ENCODE measurements around the gene OCA2. TPM values are rescaled to one million over a fixed set of nuclear protein-coding genes. Genes with fewer than 3 reads are reported as not detected.

The OCA2 gene
- total RNA-seq, 4 donors from 2014 or later, result 7.0 to 53.1 (median 20.4) TPM

DNA sequence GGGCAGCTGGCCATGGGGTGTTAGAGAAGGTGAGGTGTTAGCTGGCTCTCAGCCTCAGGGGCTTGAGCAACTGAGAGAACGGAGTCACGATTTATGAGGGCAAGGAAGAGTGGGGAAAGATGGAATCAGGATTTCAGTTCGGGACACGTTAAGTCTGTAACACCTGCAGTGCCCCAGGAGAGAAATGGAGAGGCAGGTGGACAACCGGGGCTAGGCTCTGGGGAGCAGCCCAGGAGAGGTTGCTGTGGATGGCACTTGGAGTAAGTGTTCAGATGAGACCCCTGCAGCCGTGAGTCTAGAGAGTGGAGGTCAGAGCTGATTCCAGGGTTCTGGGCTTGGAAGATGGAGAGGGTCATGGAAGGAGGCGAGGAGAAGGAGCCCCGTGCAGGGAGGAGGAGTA is 237.9 kb downstream of the OCA2 start:
- peaks cover 15% of the 10 kb centered on the region for H3K4me1 ChIP-seq
- H3K27ac ChIP-seq, result no peak overlapping the region
- DNase-seq (ENCODE audit: low spot score in 2 of 2), result no peak
- no peaks in the 10 kb centered on the region for H3K27me3 ChIP-seq
- no peak overlapping the region for H3K4me3 ChIP-seq
- 85% methylated on average over 8 of the region's 8 CpGs for WGBS
- TF ChIP-seq POLR2AphosphoS5 (IDR thresholded peaks at IDR 0.05) (no peak), CTCF (IDR thresholded peaks at IDR 0.05) (no peak), POLR2A (IDR thresholded peaks at IDR 0.05) (no peak), EP300 (IDR thresholded peaks at IDR 0.05) (no peak)
- no peaks in the 10 kb centered on the region for H3K9me3 ChIP-seq
- H3K36me3 ChIP-seq, result no peaks in the 10 kb centered on the region

DNA sequence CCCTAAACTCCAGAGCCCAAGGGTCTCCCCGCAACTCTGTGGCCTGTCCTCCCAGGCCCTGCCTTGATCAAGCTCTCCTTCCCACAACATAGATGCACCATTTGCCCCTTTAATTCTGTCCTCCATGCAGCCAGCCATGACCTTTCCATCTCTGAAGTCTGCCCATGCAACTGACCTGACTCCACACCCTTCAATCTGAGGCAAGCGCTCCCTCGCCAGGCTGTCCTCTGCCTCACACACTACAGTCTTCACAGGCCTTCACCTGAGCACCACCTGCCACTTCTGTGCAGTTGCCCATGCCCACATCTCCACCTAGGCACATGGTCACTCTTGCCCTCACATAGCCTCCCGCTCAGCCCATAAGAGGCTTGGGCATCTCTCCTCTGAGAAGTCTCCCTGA is 244.0 kb downstream of the OCA2 start:
- 99% methylated on average over 4 of the region's 4 CpGs for WGBS
- no peaks in the 10 kb centered on the region for H3K9me3 ChIP-seq
- TF ChIP-seq POLR2AphosphoS5 (IDR thresholded peaks at IDR 0.05) (no peak), CTCF (IDR thresholded peaks at IDR 0.05) (no peak), POLR2A (IDR thresholded peaks at IDR 0.05) (no peak)

DNA sequence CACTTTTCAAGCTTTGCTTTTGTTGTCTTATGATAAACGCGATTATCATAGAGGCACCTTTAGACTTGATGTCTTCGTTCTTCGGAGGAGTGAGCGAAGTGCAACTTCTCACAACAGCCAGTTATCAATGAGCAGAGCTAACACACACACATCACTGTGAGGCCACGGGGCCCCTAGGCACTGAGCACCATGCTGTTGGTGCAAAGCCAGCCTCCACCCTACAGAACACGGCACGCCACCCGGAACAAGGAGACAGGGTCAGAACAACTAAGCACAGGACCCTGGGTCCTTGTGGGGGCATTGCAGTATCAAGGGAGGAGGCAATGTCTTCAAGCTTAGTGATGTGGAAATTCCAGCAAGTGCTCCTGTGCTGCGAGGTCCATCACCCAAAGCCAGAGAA is 244.5 kb downstream of the OCA2 start:
- no peak for TF ChIP-seq EP300 (IDR thresholded peaks at IDR 0.05)
- no peak for TF ChIP-seq POLR2A (IDR thresholded peaks at IDR 0.05)
- no peak for TF ChIP-seq POLR2AphosphoS5 (IDR thresholded peaks at IDR 0.05)
- no peak for TF ChIP-seq CTCF (IDR thresholded peaks at IDR 0.05)
- no peaks in the 10 kb centered on the region for H3K4me1 ChIP-seq
- no peaks in the 10 kb centered on the region for H3K36me3 ChIP-seq
- 74% methylated on average over 7 of the region's 10 CpGs for WGBS
- H3K9me3 ChIP-seq, result no peaks in the 10 kb centered on the region
- H3K27ac ChIP-seq, result no peak overlapping the region
- no peak overlapping the region for H3K4me3 ChIP-seq
- no peaks in the 10 kb centered on the region for H3K27me3 ChIP-seq
- DNase-seq (ENCODE audit: low spot score in 2 of 2), result no peak

More for the DNA sequence above, 244.0 kb downstream of the OCA2 start:
- no peak overlapping the region for H3K4me3 ChIP-seq
- H3K27me3 ChIP-seq, result no peaks in the 10 kb centered on the region
- DNase-seq (ENCODE audit: low spot score in 2 of 2), result peak in 1 of 2 donors; percentile 59
- H3K4me1 ChIP-seq, result no peaks in the 10 kb centered on the region
- H3K36me3 ChIP-seq, result no peaks in the 10 kb centered on the region
- H3K27ac ChIP-seq, result no peak overlapping the region

DNA sequence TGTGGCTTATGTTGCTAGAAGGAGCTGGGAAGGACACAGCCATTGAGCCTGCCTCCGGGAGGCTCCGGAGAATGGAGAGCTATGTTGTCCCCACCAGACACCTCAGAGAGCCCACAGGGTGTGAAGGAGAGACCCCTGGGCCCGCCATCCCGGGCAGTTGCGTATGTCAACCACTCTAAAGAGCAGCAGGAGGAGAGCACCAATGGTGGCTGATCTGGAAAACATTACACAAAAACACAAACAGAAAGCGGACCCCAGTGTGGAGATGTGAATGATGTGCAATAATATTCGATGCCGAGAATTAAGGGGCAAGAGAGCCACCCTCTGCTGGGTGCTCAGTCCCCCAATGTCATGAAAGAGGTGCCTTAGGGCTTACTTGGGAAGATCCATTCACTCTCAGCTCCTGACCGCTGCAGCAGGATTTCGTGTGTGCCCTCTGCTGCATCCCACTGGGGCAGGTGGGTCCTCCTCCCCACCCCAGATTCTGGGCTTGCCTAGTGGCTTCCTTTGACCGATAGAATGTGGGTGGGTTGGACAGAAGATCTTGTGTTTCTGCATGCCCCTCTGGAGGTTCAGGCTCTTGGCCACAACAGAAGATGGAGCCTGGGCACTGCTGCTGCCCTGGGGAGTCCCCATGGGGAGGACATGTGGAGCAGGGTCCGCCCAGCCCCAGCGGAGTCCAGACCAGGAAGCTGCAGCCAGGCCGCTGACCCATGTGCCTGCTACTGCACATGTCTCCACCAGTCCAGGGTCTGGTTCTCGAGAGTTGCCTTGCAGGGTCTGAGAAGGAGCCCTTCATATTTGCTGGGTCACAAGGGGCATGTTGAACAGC is 245.3 kb downstream of the OCA2 start:
- no peaks in the 10 kb centered on the region for H3K27me3 ChIP-seq
- no peak overlapping the region for H3K4me3 ChIP-seq
- TF ChIP-seq EP300 (IDR thresholded peaks at IDR 0.05) (no peak), POLR2A (IDR thresholded peaks at IDR 0.05) (no peak), CTCF (IDR thresholded peaks at IDR 0.05) (no peak), POLR2AphosphoS5 (IDR thresholded peaks at IDR 0.05) (no peak)
- H3K36me3 ChIP-seq, result no peaks in the 10 kb centered on the region
- no peak overlapping the region for H3K27ac ChIP-seq
- WGBS, result 97% methylated on average over 13 of the region's 15 CpGs
- H3K9me3 ChIP-seq, result no peaks in the 10 kb centered on the region
- H3K4me1 ChIP-seq, result no peaks in the 10 kb centered on the region
- peak in 1 of 2 donors; percentile 73 for DNase-seq (ENCODE audit: low spot score in 2 of 2)

GRCh38 chr15:27851858-27852210 is 247.3 kb downstream of the OCA2 start:
- WGBS, result 69% methylated on average over 4 of the region's 4 CpGs
- Histone ChIP-seq H3K27ac (no peak overlapping the region), H3K36me3 (no peaks in the 10 kb centered on the region), H3K27me3 (no peaks in the 10 kb centered on the region), H3K4me1 (no peaks in the 10 kb centered on the region), H3K9me3 (no peaks in the 10 kb centered on the region), H3K4me3 (no peak overlapping the region)
- TF ChIP-seq POLR2AphosphoS5 (IDR thresholded peaks at IDR 0.05), result no peak
- TF ChIP-seq POLR2A (IDR thresholded peaks at IDR 0.05), result no peak
- no peak for TF ChIP-seq CTCF (IDR thresholded peaks at IDR 0.05)
- TF ChIP-seq EP300 (IDR thresholded peaks at IDR 0.05), result no peak
- peak in 1 of 2 donors; percentile 69 for DNase-seq (ENCODE audit: low spot score in 2 of 2)
